ENCODE data around the gene ZDHHC11.

DNA sequence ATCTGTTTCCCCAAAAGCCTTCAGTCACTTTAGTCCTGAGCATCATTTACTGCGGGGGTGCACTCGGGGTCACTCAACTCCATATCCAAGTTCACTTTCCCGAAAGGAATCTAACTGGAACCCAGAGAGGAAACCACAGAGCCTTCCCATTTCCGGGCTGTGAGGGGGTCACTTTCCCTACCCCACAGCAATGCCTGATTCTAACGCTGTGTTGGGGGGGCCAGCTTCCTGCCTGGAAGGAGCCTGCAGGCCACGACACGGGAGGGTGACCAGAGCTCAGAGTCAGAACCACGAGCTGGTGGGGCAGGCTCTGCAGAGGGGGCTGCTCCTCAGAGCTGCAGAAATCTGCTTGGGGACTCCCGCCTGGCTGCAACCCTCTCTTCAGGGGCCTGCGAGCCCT lies 21.5 kb upstream of the ZDHHC11 start:
- TF ChIP-seq, protein P1, sequence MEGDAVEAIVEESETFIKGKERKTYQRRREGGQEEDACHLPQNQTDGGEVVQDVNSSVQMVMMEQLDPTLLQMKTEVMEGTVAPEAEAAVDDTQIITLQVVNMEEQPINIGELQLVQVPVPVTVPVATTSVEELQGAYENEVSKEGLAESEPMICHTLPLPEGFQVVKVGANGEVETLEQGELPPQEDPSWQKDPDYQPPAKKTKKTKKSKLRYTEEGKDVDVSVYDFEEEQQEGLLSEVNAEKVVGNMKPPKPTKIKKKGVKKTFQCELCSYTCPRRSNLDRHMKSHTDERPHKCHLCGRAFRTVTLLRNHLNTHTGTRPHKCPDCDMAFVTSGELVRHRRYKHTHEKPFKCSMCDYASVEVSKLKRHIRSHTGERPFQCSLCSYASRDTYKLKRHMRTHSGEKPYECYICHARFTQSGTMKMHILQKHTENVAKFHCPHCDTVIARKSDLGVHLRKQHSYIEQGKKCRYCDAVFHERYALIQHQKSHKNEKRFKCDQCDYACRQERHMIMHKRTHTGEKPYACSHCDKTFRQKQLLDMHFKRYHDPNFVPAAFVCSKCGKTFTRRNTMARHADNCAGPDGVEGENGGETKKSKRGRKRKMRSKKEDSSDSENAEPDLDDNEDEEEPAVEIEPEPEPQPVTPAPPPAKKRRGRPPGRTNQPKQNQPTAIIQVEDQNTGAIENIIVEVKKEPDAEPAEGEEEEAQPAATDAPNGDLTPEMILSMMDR (IDR thresholded peaks at IDR 0.05; ENCODE audit: poor library complexity), result no peak
- TF ChIP-seq EZH2 (IDR thresholded peaks at IDR 0.05; ENCODE audit: borderline replicate concordance), result no peak
